Stimulated activated naive CD4-positive, alpha-beta T cell treated with Interleukin-2 at 50 U/mL for 16 hours (primary cell): ENCODE data around the gene PCTP.

Experiments used
- DNase-seq: peaks from one replicate; lab custom pipeline; 2025; lab: John Stamatoyannopoulos, UW

Gene PCTP

DNA sequence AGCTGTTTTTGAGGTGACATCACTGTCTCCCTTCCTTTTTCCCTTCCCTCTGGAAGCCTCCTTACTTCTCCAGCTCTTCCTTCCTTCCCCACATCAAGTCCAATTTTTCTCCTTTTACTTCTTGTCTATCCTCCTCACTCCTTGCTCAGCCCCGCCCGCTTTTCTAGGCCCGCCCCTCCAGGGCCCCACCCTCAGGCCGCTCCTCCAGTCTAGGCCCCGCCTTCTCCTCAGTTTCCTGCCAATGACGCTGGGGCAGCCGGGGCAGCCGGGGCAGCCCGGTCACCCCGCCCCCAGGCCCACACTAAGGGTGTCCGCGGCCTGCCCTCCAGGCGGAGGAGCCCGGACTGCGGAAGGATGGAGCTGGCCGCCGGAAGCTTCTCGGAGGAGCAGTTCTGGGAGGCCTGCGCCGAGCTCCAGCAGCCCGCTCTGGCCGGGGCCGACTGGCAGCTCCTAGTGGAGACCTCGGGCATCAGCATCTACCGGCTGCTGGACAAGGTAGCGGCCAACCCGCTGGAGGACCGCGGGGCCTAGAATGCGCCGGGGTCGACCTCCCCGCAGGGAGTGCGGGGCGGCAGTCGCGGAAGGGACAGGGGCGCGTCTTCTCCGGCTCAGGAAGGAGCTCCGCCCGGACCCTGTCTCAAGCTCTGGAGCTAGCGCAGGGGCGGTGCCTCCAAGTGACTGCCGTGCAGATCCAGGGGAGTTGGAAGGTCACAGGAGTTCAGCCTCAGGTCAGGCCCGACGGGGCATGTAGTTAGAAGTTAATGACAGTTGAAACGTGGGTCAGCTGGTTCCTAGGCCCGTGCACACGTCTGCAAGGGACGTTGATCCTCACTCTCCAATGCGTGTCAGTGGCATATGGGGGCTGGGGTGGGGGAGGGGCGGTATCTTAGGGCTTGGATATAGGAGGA lies at the start of gene PCTP:
Gene PCTP, plus strand, starts transcription at position 302 of the 908 bp plus-strand sequence. Its CDS starts 53 bp downstream, at position 355.
- peak; percentile 82 for DNase-seq

DNA sequence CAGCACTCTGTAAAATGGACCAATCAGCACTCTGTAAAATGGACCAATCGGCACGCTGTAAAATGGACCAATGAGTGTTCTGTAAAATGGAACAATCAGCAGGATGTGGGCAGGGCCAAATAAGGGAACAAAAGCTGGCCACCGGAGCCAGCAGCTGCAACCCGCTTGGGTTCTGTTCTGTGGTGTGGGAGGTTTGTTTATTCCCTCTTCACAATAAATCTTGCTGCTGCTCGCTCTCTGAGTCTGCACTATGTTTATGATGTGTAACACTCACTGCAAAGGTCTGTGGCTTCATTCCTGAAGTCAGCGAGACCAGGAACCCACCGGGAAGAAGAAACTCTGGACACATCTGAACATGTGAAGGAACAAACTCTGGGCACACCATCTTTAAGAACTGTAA lies 48.7 kb upstream of the PCTP start:
- no peak for DNase-seq

DNA sequence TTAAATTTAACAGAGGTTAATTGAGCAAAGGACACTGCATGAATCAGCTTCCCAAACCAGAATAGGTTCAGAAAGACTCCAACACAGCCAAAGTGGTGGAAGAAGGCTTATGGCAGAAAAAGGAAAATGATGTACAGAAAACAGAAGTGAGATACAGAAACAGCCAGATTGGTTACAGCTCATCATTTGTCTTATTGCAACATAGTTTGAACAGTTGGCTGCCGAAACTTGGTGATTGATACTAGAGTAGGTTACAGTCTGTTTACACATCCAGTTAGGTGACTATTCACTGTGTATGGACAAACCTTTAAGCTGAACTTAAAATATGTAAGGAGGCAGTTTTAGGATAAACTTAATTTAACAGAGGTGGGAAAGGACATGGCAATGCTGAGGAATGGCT lies 46.5 kb upstream of the PCTP start:
- no peak for DNase-seq

DNA sequence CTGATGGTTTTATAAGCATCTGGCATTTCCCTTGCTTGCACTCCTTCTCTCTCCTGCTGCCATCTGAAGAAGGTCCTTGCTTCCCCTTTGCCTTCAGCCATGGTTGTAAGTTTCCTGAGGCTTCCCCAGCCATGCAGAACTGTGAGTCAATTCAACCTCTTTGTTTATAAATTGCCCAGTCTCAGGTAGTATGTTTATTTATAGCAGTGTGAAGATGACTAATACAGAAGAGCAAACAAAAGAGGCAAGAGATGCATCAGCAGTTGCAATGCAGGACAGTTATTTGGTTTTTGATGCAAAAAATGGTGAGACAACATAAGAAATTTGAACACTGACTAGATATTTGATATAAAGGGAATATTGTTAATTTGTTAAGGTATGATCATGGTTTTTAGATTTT lies 45.0 kb upstream of the PCTP start:
- DNase-seq: no peak

DNA sequence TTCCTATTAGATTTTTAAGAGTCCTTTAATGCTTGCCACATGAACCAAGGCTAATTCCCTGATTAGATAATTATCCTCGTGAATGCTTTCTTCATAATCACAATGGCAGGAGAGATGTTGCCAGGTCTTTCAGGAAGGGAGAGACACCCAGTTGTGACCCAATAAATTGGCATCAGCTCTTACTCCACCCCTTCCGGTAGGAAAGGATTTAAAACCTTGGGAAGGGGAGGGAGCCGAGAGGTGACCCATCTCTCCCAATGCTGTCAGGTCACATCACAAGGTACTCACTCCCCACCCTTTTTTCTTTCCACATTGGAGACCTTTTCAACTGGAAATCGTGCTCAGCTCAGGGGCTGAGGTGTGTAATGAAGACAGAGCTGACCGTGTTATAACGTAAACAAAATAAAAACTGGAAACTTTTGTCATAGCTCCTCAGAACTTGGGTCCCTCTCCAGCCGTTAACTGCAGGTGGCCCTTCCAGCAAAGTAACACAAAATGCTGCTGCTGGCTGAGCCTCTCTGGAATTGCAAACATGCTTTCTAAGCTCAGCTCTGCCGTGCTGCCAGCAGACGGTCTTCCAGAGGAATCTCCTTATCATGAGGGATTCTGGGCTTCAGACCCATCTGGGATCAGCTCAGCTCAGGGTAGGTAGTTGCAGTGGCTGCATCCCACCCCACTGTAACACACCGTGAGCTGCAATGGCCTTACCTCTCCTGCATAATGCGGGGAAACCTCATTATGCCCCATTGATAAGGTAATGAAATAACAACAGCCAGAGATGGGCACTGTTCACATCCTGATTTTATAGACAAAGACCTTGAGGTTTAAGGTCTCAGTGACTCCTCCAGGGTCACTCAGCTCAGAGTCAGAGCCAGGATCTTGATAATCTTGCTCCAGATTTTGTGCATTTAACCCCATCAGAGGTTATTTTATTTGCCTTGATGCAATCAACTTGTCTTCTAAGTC lies 43.8 kb upstream of the PCTP start:
- no peak for DNase-seq

DNA sequence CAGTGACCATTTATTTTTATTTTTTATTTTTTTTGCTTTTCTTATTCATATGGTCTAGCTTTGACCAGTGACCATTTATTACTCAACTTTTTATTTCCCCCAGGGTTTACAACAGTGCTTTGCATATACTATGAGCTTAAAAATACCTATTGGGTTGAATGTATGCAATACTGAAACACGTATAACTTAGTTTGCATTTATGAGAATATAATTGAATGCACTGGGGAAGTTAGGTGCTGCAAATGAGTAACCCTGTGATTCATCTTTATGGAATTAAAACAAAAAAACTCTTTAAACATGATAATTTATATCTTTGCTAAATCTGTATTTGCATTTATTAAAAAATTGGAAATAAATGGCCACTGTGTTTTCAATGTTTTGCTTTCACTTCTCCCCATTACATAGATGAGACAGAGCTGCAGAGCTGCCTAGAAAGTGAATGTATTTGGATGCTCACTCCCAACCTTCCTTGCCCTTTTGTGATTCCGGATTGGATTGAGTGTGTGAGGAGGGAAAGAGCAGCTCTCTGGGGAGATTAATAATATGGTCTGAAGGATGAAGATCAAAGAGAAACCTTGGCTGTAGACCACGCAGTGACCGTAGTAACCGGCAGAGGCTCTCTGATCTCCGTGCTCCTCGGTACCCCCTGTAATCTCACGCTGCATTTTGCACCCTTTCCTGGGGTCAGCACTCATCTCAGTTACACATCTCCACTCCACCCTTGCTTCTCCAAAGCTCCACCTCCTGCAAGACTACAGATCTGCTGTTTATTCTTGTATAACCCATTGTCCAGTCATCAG lies 42.5 kb upstream of the PCTP start:
- DNase-seq: no peak

DNA sequence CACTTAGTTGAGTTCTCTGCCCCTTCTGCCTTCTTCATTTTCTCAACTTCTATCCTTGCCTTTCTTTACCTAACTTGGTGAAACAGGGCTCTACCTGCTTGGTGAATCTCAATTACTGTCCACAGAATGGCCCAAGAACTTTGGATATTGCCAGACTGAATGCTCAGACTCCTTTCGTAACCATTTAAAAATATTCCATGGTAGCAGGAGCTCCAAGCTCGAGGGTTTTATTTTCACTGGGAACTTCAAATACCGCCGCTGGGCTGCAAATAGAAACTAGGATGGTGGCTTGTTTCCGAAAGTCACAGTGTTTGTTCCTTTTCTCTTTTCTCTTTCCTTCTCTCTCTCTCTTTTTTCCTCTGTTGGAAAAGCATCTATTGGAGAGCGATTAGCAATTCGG lies 41.4 kb upstream of the PCTP start:
- no peak for DNase-seq

DNA sequence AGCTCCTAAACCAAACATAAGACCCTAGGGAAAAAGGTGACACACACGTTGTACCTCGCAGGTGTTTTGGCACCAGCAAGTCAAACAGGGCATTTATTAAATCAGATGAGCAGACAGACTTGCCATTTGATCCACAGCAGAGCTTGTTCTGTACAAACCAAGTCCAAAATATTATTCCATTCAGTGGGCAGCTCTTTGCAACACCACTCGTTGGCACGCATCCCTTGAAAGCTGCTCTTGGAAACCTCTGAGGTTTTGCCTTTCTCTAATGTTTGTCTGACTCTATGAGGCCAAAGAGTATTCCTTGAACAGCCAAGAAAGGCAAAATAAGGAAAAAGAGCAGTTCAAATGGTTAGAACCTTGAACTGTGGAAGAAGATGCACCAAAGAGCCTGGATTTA lies 40.9 kb upstream of the PCTP start:
- no peak for DNase-seq

DNA sequence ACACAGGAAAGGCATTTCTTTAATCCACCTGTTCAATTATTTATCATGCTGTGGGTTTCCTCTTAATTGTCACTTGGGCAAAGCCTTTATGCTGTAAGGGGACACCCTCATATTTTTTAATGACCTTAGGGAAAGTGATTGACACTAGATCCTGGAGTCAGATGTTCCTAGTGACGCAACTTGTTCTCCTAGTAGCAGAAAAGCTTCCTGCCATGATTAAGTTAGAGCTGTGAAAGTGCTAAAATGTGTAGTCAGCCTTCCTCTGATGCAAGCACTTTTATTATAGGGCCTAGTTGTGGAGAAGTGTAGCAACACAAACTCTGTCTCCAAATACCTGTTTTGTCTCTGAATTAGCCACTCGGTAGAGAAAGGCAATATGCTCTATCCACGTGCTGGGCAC lies 40.4 kb upstream of the PCTP start:
- no peak for DNase-seq

DNA sequence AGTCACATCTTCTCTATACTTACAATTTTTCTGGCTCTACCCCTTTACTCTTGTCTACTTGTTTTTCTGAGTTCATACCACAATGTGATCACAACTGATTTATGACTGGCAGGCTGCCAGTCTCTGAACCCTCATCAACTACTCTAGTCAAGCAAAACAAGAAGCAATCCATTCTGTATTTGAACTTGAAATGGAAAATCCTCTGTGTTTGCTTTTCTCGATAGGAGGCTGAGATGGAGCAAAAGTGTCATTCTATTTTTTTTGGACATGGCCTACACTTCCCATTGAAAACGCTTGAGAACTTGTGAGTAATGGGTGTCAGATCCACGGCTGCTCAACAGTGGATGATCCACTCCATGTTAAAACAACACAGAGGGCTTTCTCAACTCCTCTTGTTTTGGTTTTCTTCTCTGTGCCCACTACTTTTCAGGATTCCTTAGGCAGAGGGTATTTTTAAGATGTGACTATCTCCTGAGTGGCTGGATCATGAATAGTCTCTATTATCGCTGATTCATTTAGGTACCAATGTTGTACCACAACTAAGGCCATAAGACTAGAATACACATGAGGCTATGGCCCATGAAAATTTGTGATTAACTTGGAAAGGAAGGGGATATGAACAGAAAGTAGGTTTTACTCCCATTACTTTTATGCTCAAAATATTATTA lies 39.9 kb upstream of the PCTP start:
- no peak for DNase-seq

DNA sequence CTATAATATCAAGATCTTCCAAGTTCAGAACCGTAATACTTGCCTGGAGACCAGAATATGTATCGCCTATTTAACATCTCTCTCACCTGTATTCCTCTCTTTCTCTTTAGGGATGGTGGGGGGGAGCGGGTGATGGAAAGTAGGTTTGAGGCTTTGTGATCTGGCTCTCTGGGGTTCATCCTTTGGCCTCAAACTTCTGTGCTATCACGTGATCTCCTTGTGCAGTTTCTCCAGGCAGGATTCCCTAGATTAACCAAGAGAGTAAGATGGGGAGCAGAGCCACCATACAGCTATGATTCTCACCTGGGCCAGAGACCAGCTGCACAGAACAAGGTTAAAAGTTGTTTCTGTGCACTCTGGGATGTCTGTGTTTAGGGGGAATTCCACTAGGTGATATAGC lies 33.4 kb upstream of the PCTP start:
- no peak for DNase-seq

DNA sequence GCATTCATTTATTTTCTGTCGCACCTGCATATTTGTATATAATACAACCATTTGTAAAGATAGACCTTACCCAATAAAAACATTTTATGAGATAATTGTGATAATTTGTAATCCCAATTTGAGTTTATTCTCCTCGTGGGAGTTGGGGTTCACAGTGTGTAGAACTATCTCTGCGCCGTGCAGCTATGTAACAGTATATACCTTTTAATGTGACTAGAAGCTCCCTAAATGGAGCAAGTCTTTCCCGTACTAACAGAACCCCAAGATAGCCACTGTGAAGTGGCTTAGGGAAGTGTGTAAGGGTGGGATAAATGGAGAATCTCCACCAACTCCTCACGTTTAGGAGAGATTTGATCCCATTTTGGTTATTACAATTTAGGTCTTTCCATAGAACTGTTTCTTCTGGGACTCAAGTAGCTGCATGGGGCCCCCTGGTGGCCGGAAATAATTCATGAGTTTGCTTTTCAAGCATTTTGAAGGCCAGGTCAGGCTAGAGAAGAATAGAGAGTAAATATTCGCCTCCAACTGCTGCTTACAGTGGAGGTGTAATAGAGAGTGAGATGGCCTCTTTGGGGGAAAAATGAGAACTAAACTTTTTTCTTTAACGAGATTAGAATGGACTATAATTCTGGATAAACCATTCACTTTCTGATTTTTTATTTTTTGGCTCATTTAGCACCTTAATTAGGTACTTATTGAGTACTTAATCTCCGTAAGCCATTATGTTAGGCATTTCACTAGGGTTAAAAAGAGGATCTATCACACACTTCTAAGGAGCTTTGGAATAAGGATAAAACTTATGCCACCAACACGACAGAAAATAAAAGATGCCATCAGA lies 32.7 kb upstream of the PCTP start:
- peak; percentile 39 for DNase-seq

DNA sequence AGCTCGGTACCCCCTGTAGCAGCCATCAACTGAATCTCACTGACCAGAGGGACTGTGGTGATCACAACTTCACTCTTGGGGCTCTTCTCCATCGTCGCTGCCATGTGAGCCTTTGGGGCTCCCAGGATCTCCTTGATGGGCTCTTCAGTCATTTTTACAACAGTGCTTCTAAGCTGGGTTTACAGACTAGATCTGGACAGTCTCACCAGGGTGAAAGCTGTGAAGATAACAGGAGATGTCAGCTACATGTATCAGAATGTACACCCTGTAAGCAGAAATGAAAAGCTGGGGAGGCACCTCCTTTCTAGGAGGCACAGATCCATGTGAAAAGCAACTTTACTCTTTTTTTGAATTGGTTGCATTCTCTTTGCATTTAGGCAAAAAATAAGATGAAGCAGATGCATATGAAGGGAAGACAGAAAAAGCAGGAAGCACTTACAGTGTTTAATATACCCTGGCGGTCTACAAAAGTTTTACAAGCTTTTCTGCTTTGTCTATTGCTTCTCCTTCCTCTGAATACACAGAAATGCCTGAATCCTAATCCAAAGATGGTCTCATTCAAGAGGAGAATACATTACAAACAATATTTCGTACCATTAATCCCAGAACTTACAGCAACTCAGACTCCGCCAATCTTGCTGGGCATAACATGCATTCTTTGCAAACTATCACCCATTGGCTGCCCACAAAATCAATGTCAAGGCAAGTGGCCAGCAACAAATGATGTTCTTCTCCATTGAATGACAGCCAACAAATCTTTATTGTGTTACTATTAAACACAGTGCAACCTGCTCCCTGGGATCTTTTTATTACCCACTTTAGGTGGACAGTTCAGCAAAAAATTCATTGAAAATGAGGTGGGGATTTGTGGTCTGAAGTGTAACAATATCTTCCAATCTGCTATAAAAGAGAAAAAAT lies 29.7 kb upstream of the PCTP start:
- DNase-seq: no peak

DNA sequence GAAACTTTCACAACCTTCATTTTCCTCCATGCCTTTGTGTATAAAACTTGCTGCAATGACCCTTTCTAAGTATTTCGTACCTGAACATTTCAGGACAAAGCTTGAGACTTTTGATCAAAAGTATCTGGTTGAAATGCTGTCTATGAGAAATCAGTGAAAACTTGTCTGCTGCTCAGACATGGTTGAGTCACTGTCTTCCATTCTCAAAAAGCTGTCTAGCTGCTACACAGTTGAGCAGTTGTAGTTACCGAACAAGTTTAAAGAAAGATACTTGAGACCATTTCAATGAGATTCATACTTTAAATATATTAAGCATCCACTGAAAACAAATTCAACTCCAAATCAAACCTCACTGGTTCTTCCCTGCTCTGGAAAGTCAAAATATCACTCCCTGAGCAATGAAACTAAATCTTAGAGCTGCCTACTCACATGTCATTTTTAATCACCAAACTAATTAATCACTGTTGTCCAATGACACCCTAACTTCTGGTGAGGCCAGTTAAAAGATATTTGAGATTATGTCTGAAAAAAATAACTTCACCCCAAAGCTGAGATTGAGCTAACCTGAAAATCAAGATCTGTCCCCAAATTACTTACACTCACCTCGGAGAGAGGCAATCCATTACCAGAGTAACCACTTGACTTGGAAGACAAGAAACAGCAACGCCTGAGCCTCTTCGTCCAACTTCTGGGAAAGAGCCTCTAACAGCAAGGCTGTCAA lies 28.7 kb upstream of the PCTP start:
- DNase-seq: no peak

DNA sequence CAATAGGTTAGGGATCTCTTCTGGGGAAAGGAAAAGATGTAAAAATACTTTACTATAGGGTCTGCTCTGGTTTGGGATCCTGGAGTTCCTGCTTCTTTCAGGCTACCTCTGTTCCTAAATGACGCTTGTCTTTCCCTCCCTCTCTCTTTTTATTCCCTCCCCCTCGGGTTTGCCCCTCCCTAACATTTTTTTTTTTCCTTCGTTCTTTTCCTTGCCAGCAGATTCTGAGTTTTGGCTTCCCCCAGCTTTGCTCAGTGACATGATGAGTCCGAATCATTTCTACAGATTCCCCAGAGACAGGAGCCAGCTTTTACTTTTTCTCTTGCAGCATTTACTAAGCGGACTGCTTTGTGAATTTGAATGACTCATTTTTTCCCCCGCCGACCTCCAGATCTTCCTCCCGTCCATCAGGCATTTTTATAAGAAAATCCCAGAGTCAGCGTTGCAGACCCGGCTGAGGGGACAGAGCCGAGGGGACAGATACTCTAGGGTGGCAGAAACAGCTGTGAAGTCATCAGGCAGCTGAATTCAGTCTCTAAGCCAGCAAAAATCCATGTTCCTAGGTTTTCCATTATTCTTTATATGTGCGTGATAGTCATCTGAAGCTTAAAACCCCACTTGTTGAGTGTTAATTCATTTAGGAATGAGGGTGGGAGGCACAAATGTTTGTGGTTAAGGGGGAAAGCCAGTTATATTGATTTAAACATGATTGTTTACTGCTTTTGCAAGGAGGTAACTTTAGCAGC lies 27.9 kb upstream of the PCTP start, which contains the start of gene TMEM100:
Gene TMEM100, minus strand, starts transcription at position 123 of the 746 bp plus-strand sequence. CDS start 1,794 bp downstream, outside the sequence.
- no peak for DNase-seq

DNA sequence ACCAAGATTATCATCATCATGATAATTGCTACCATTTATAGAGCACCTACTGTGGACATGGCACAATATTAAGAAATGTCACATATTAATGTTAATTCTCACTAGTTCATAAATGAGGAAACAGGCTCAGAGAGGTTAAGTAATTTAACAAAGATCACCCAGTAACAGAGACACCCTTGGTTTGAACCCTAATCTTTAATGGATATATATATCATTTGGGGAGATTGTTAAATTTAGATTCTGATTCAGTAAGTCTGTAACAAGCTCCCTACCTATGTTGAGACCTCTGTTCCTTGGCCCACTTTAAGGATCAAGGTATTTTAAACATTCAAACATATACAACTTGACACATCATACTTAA lies 27.4 kb upstream of the PCTP start:
- no peak for DNase-seq

DNA sequence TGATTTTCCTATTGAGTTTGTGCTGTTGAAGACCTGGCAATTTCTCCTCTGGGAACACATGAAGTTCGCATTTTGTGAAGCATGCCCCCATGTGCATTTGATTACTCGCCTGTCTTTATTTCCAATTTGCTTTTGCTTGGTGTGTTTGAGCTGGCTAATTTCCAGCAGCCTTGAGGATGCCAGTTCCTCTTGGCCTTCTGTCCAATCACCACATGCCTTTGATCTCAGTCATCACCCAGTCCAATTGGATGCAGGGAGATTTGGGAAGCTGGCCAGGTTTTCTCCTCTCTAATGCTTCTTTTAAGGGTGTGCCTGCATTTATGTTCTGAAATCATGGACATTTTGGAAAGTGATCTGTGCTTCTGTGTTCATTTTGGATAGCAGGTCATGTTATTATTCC lies 24.4 kb upstream of the PCTP start:
- DNase-seq: no peak

DNA sequence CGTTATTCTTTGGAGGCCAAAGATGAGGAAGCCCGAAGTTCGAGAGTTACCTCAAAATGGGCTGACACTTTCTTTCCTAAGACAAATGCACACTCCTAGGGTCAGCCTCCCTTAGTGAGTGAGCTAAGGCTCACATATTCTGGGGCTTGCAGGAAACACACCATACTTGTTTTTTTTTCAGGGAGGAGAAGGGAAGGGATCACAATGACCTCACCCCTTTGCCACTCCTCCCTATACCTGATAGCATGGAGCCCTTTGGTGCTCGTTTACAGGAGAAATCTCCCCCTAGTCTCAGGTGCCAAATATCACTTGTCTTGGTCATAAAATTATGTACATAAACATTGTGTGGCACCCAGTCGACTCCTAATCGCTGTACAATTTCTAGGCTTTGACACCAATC lies 23.6 kb upstream of the PCTP start:
- DNase-seq: no peak
